ELF-1 (cell line): ENCODE measurements around the gene TMEM252.

ENCODE experiments used
- DNase-seq: peaks from one replicate; pipeline ENCODE4 v3.0.0-alpha.2; 2016; ENCODE audit warnings: low read depth, low spot score

The TMEM252 gene, protein sequence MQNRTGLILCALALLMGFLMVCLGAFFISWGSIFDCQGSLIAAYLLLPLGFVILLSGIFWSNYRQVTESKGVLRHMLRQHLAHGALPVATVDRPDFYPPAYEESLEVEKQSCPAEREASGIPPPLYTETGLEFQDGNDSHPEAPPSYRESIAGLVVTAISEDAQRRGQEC

DNA sequence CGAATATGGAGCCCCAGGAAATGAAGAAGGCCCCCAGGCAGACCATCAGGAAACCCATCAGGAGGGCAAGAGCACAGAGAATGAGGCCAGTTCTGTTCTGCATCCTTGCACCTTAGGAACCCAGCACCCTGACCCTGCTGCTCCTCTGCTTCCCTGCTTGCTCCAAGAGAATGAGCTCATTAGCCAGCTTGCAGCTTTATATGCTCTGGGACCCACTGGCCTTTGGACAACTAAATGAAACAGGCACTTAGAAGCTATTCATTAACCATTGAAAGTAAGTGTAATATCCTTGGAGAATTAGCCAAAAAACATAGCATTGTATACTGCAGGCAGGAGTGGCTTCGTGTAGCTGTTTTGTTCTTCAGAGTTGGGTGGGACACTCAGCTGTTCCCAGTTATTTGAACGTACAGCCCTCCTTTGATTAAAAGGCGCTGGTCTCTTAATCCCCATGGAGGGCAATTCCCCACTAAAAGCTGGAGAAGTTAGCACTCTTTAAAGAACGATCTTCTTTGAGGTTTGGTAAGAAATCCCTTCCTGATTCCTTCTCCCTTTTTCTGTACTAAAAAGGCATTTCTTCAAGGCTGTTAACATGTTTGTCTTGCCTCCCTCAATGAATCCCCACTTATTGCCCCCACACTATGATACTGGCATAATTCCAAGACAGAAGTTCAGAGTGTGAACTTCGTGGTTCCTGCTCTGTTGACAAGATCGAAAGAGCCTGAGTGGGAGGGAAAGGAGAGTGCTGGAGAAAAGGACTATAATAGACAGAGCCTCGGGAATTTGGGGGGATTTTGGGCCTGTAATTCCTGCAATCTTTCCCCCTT, at the start of gene TMEM252:
TMEM252 (minus strand) TSS at position 172 of the 824 bp plus-strand sequence; CDS start at position 103, 69 bp downstream.
- no peak for DNase-seq

DNA sequence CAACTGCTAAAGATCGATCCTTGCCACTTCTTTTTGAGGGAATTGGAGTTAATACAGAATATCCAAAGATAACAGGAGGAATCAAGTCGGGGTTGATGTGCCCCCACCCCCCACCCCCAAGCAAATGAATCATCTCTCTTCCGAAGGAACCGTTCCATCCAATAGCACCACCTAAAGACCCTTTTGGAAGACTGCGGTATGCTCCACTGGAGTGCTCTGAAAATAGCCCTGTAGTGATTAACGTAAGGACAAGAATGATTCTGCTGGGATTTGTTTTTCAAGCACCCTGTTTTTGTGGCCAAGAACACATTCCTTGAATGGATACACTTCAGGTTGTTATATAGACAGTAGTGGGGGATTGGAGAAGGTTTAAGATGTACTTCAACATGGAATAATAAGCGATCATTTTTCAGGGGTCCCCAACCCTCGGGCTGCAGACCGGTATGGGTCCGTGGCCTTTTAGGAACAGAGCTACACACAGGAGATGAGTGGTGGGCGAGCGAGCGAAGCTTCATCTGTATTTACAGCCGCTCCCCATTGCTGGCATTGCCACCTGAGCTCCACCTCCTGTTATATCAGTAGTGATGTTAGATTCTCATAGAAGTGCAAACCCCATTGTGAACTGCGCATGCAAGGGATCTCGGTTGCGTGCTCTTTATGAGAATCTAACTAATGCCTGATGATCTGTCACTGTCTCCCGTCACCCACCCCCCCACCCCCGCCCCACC, 44.5 kb upstream of the TMEM252 start:
- no peak for DNase-seq

DNA sequence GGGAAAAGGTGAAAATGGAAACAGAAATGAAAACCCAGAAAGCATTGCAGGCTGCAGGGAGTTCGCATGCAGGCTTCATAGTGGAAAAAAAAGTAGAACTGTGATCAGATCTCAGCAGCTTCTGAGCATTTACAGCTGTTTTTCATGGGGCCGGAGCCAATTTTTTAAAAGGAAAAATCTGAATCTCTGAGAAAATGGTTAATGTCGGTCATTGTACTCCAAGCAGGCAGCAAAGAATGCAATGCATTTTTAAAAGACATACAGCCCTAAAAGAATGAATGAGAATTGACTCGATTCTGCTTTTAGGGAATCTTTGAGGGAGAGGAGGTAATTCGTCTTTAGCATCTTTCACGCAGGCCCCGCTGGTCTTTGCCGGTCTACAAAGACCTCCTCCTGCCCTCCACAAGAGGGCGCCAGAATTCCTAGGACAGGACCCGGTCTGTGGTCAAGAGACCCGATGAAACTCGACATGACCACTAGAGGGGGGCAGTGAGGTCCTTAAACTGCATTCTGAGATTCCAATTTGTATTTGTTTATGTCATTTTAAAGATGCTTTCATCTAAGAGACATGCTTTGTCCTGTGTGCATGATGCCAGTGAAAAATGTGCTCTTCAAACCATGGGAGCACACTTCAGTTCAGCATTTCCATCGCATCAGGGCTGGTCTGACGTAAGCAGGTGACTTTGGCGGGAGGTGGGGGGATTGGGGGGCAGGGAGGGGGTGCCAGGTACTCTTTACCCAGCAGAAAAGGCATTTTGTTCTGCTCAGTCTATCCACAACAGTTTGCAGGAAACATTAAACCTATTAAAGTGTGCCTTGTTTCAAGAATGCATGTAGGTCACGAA, 43.7 kb upstream of the TMEM252 start:
- peak; percentile 77 for DNase-seq

GRCh38 chr9:68581696-68582095, 41.0 kb upstream of the TMEM252 start:
- DNase-seq, result no peak

GRCh38 chr9:68577774-68578591, 37.3 kb upstream of the TMEM252 start:
- no peak for DNase-seq

- DNase-seq, result no peak
These were observed 35.1 kb upstream of the TMEM252 start for GRCh38 chr9:68575817-68576216.

DNA sequence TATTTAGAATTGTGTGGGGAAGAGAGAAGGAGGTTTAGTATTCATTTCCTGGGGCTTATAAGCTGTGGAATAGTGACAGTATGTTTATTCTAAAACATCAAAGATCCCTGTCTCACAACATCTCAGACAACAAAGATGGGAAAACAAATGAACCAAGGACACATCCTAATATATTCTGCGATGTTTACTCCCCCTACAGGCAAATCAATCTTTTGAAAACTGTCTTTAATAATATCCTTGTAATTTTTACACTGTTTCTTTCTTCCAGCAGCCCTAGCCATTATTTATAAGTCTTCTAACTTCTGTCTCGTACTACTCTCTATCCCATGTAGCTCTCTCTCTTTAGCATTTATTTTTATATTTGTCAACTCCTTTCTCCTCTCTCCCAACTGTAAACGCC, 33.5 kb upstream of the TMEM252 start:
- no peak for DNase-seq

- no peak for DNase-seq
These were observed 26.9 kb upstream of the TMEM252 start for GRCh38 chr9:68567565-68567964.

- DNase-seq, result peak; percentile 22
These were observed 21.8 kb upstream of the TMEM252 start for GRCh38 chr9:68562461-68562860.

- peak; percentile 82 for DNase-seq
These were observed 19.6 kb upstream of the TMEM252 start for GRCh38 chr9:68560071-68560844.

- no peak for DNase-seq
These were observed 17.9 kb upstream of the TMEM252 start for GRCh38 chr9:68558545-68558944.

DNA sequence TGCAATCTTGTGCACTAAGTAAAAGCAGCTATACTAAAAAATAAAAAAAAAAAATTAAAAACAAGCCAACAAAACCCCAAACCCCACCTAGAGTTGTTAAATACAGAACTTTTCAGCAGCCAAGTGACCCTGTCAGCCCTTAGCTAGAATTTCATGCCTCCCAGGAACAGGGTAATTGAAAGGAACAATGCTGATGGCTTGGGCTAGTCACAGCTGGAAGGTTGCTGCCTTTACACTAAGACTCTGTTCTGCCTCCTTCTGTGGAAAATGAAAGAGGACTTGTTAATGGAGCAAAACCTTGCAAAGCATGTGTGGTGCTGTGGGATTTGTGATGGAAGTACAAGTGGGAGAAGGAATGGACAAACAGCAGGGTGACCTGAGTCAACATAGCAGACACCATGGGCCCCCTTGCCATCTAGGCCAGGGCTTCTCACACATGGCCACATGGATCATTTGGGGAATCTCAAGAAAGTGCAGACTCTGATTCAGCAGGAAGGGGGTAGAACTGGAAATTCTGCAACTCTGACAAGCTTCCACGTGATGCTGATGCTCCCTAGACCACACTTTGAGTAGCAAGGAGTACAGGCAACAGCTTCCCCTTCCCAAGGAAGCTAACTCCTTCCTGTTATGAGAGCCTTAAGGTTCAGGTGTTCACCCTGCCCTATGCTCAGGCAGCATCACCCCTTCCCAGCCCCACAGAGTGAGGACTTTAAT, 14.9 kb upstream of the TMEM252 start:
- no peak for DNase-seq

DNA sequence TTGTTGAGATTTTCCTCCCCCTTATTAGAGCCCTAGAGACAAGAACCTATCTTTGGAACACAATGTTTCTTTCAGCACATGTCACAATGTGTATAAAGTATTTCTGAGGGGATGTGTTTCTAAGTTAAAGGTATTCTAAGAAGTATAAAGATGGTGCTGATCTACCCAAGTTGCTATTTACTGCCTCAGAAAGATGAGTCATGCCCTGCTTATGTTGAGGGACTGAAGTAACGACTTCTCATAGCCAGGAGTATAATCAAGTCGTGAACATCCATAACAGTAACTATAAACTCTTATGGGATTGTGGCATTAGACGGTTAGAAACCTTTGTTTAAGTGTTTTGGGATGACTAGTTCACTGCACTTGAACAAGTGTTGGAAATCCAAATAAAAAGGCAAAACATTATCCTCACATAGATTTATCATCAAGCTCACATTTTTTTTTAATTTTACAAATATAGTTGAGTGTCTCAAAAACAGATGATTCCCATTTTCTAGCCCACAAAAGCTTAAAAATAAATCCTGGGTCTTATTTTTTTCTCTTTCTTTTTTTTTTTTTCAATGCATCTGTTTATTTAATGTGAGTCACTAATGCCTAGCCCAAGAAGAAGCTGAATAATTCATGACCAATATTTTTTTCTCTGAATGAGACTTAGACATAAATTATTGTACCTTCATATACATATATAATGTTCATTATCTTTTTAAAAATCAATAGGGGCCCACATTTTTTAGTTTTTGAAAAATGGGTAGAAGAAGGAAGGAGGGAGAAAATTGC, 12.2 kb upstream of the TMEM252 start:
- DNase-seq, result no peak

- no peak for DNase-seq
These were observed 10.5 kb upstream of the TMEM252 start for GRCh38 chr9:68551191-68551590.

DNA sequence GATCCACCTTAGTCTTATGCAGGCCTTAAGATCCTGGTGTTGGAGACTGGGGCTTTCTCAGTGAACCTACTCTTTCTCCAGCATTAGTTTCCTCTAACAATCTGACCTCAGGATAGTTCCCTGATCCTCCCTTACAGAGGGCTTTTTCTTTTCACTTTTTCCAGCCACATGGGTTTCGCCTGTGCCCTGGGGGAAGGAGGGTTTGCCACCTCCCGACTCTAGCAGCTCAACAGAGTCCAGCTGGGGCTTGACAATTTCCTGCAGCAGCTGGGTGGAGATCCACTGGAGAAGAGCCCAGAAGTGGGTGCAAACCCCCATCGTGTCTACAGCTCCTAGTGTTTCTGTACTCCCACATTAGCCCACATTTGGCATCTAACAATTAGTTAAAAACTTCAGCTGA, 7.6 kb upstream of the TMEM252 start:
- DNase-seq, result no peak

GRCh38 chr9:68547417-68547816, 6.7 kb upstream of the TMEM252 start:
- no peak for DNase-seq

DNA sequence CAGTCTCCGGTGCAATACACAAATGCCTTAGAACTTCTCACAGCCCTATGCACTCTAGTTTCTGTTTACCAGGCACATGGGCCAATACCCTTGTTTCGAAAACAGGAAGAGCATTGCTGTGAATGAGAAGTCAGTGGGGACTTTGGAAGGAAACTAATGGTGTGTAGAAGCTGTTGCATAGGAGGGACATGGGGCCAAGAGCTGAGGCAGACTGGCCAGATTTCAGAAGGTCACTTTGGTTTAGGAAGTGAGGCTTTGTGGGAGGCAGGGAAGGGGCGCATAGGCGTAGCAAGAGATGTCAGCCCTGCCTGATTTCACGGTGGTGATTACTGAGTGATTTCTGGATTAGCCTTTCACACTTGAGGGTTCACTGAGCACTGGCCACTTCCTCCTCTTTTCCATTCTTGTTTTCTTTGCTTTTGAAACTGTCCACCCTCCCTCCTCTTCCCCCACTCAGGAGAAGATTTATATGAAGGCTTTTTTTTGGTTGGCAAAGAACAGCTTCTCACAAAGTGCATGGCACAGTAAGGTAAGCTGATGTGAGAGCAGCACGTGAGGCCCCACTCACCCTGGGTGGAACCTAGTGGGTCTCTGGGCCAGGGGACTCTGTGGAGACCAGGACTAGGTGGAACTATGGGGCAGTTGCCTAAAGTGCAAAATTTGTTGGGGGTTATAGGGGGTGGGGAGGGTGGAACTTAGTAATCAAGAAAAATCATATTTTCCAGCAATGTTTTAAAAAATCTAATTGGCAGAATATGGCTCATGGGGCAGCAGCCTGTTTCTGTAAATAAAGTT, 6.1 kb upstream of the TMEM252 start:
- no peak for DNase-seq
